ENCODE results near the gene ELAVL2.

The ELAVL2 gene

DNA sequence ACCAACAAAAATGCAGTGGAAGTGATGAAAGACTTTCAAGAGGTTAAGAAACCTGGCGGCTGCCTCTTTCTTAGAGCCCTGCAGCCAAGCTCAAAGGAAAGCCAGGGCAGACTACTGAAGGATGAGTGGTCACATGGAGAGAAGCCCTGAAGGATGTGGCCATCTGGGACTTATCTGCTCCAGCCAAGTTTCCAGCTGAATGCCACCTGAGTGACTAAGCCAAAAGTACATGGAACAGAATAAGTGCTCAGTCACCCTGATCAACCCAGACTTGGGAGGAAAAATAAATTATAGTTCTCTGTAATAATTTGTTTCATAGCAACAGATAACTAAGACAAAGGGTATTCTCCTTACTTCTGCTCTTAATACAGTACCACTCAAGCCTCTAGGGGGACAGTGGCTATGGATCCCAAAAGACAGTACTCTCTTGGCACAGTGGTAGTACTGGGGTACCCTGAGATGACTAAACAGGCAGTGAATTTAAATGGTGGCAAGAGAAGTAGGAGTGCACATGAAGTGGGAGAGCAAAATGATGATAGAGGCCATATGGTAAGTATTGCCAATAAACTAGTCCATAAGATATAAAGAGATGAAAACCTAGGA, 182.3 kb downstream of the ELAVL2 start:
- CTCF ChIA-PET: interaction anchor here (1.0 kb wide), 1 partner anchor 23 kb away, joined by 3 read pairs; no protein-coding TSS in a partner anchor
- TF ChIP-seq, protein P1, sequence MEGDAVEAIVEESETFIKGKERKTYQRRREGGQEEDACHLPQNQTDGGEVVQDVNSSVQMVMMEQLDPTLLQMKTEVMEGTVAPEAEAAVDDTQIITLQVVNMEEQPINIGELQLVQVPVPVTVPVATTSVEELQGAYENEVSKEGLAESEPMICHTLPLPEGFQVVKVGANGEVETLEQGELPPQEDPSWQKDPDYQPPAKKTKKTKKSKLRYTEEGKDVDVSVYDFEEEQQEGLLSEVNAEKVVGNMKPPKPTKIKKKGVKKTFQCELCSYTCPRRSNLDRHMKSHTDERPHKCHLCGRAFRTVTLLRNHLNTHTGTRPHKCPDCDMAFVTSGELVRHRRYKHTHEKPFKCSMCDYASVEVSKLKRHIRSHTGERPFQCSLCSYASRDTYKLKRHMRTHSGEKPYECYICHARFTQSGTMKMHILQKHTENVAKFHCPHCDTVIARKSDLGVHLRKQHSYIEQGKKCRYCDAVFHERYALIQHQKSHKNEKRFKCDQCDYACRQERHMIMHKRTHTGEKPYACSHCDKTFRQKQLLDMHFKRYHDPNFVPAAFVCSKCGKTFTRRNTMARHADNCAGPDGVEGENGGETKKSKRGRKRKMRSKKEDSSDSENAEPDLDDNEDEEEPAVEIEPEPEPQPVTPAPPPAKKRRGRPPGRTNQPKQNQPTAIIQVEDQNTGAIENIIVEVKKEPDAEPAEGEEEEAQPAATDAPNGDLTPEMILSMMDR (conservative IDR thresholded peaks at IDR 0.05; ENCODE audit: low read depth): no peak
- no peak overlapping the region for H3K27ac ChIP-seq
- POLR2A ChIA-PET (ENCODE audit: low non-redundant PET): no interaction called here
- DNase-seq (ENCODE audit: low spot score): no peak
